DOHH2 (cell line): ENCODE data around the gene PES1.
"Not testable (repeated sequence)": the region's sequence is repeated elsewhere in the genome, so short reads cannot be mapped to it uniquely, and the experiment has no call there.

ENCODE experiments used
- H3F3A ChIP-seq: fragments of 200-600 bp; sonication (generic), shearing (Covaris generic); 2 replicates; pipeline ENCODE4 v1.6.0; 2016; ENCODE audit warnings: antibody characterized with exemption, mild to moderate bottlenecking; ENCODE audit not compliant: control insufficient read depth, insufficient read depth
- H3K27ac ChIP-seq: fragments of 200-600 bp; sonication (generic); 2 replicates; pipeline ENCODE4 v1.5.1; 2014; ENCODE audit warnings: low read depth, mild to moderate bottlenecking, low read length, moderate library complexity
- H3K27me3 ChIP-seq: fragments of 200-600 bp; sonication (generic); 2 replicates; pipeline ENCODE4 v1.6.1; 2014; ENCODE audit warnings: mild to moderate bottlenecking, low read length, mixed read lengths; ENCODE audit not compliant: control insufficient read depth
- H3K36me3 ChIP-seq: fragments of 200-600 bp; sonication (generic); 2 replicates; pipeline ENCODE4 v1.6.1; 2014; ENCODE audit warnings: mild to moderate bottlenecking, low read length, moderate library complexity, mixed read lengths; ENCODE audit not compliant: control insufficient read depth
- H3K4me1 ChIP-seq: fragments of 200-600 bp; sonication (generic); 2 replicates; pipeline ENCODE4 v1.6.1; 2014; ENCODE audit warnings: mild to moderate bottlenecking, low read length, mixed read lengths; ENCODE audit not compliant: control insufficient read depth
- H3K4me2 ChIP-seq: fragments of 200-600 bp; sonication (generic); 2 replicates; pipeline ENCODE4 v1.6.0; 2014; ENCODE audit warnings: mild to moderate bottlenecking, low read length, moderate library complexity
- H3K4me3 ChIP-seq: fragments of 200-600 bp; sonication (generic); 2 replicates; pipeline ENCODE4 v1.5.1; 2014; ENCODE audit warnings: mild to moderate bottlenecking, low read length, mixed read lengths
- H3K79me2 ChIP-seq: fragments of 200-600 bp; sonication (generic); 2 replicates; pipeline ENCODE4 v1.6.1; 2014; ENCODE audit warnings: mild to moderate bottlenecking, low read length, mixed read lengths; ENCODE audit not compliant: control insufficient read depth
- H3K9me2 ChIP-seq: fragments of 200-600 bp; sonication (generic); replicated peaks from 2 replicates; pipeline ENCODE4 v1.6.1; 2014; ENCODE audit warnings: mild to moderate bottlenecking, low read length, mixed read lengths; ENCODE audit not compliant: control insufficient read depth
- H3K9me3 ChIP-seq: fragments of 200-600 bp; sonication (generic); 2 replicates; pipeline ENCODE4 v1.6.1; 2014; ENCODE audit warnings: antibody characterized with exemption, low read length, mixed read lengths; ENCODE audit not compliant: control insufficient read depth, insufficient read depth
- H4K20me1 ChIP-seq: fragments of 200-600 bp; sonication (generic); 2 replicates; pipeline ENCODE4 v1.6.0; 2014; ENCODE audit warnings: low read depth, mild to moderate bottlenecking, antibody characterized with exemption, low read length, moderate library complexity; ENCODE audit not compliant: control insufficient read depth, insufficient read depth
- CTCF ChIP-seq: fragments of 200-600 bp; sonication (generic); IDR thresholded peaks from one replicate; pipeline ENCODE4 v1.5.1; 2014; ENCODE audit warnings: antibody characterized with exemption, mild to moderate bottlenecking, low read depth, low read length; ENCODE audit not compliant: poor library complexity, severe bottlenecking
- EZH2phosphoT487 ChIP-seq: fragments of 200-600 bp; sonication (generic); IDR thresholded peaks from 2 replicates; pipeline ENCODE4 v1.6.1; 2017; ENCODE audit warnings: borderline replicate concordance, mild to moderate bottlenecking, antibody characterized with exemption, low read length, moderate library complexity, mixed read lengths

PES1 gene

GRCh38 chr22:30626413-30626812, 34.7 kb upstream of the PES1 start:
- TF ChIP-seq EZH2phosphoT487 = no peak
- TF ChIP-seq CTCF = no peak
- H3K4me2 ChIP-seq = no peak overlapping the region

GRCh38 chr22:30619909-30620308, 28.2 kb upstream of the PES1 start:
- not testable (repeated sequence) for H3K4me3 ChIP-seq, H3K9me3 ChIP-seq, H4K20me1 ChIP-seq, H3K79me2 ChIP-seq, H3K27ac ChIP-seq, H3K9me2 ChIP-seq, H3K27me3 ChIP-seq, H3K4me2 ChIP-seq, H3K36me3 ChIP-seq, H3K4me1 ChIP-seq, H3F3A ChIP-seq

More at GRCh38 chr22:30626413-30626812, 34.7 kb upstream of the PES1 start:
- Histone ChIP-seq H3K9me2 (no peaks in the 10 kb centered on the region), H3F3A (no peaks in the 10 kb centered on the region), H3K27ac (no peak overlapping the region), H3K36me3 (no peaks in the 10 kb centered on the region), H3K79me2 (no peaks in the 10 kb centered on the region), H3K4me1 (no peaks in the 10 kb centered on the region), H4K20me1 (no peaks in the 10 kb centered on the region), H3K27me3 (no peaks in the 10 kb centered on the region), H3K4me3 (no peak overlapping the region), H3K9me3 (no peaks in the 10 kb centered on the region)

GRCh38 chr22:30617819-30618218, 26.1 kb upstream of the PES1 start:
- H3K36me3 ChIP-seq = no peaks in the 10 kb centered on the region
- no peak overlapping the region for H3K4me3 ChIP-seq
- H3K9me3 ChIP-seq = no peaks in the 10 kb centered on the region
- H3K27ac ChIP-seq = no peak overlapping the region
- no peaks in the 10 kb centered on the region for H4K20me1 ChIP-seq
- no peaks in the 10 kb centered on the region for H3K9me2 ChIP-seq
- no peaks in the 10 kb centered on the region for H3K27me3 ChIP-seq
- H3K79me2 ChIP-seq = no peaks in the 10 kb centered on the region
- H3K4me2 ChIP-seq = no peak overlapping the region
- H3K4me1 ChIP-seq = no peaks in the 10 kb centered on the region
- no peaks in the 10 kb centered on the region for H3F3A ChIP-seq
- TF ChIP-seq CTCF (no peak), EZH2phosphoT487 (no peak)

GRCh38 chr22:30615543-30615954, 23.8 kb upstream of the PES1 start:
- Histone ChIP-seq H3F3A (no peaks in the 10 kb centered on the region), H3K9me3 (no peaks in the 10 kb centered on the region), H3K27ac (no peak overlapping the region), H3K4me2 (no peak overlapping the region), H3K4me1 (no peaks in the 10 kb centered on the region), H3K27me3 (no peaks in the 10 kb centered on the region), H3K9me2 (no peaks in the 10 kb centered on the region), H4K20me1 (no peaks in the 10 kb centered on the region), H3K36me3 (no peaks in the 10 kb centered on the region), H3K4me3 (no peak overlapping the region), H3K79me2 (no peaks in the 10 kb centered on the region)
- no peak for TF ChIP-seq CTCF
- TF ChIP-seq EZH2phosphoT487 = no peak
